ENCODE data around the gene LMBRD2.

Gene LMBRD2

GRCh38 chr5:36146390-36146789 is 5.3 kb downstream of the LMBRD2 start:
- Histone ChIP-seq H3K4ac (ENCODE audit: low read length) (no peak overlapping the region), H3K9me3 (replicated peaks in 1 of 2; ENCODE audit: control insufficient read depth in 2 of 2, insufficient read depth in 1 of 2, low read depth in 1 of 2, low read length in 2 of 2) (no peaks in the 10 kb centered on the region), H2BK5ac (ENCODE audit: low read length) (no peak overlapping the region), H3K14ac (ENCODE audit: low read length) (no peak overlapping the region), H3K4me3 (ENCODE audit: low read length in 2 of 2) (no peak overlapping the region), H4K91ac (ENCODE audit: low read depth, low read length, poor library complexity) (no peak overlapping the region), H3K27ac (replicated peaks; ENCODE audit: low read length) (no peak overlapping the region), H2BK15ac (ENCODE audit: low read length) (no peak overlapping the region), H3K23ac (ENCODE audit: low read depth, low read length, poor library complexity) (no peak overlapping the region), H3K36me3 (replicated peaks in 1 of 2; ENCODE audit: control insufficient read depth in 2 of 2, insufficient read depth in 2 of 2, low read length in 2 of 2) (no peaks in the 10 kb centered on the region), H3K4me1 (ENCODE audit: control insufficient read depth in 2 of 2, insufficient read depth in 1 of 2, low read depth in 1 of 2, low read length in 2 of 2) (peaks cover 0 to 2% of the 10 kb centered on the region in 2 donors), H3K9ac (ENCODE audit: low read depth, low read length, poor library complexity) (no peak overlapping the region), H3K18ac (ENCODE audit: low read length) (no peak overlapping the region), H2AFZ (ENCODE audit: low read length) (no peak overlapping the region), H2AK5ac (ENCODE audit: low read depth, low read length) (no peak overlapping the region), H3K27me3 (ENCODE audit: control insufficient read depth in 3 of 3, insufficient read depth in 3 of 3, low read depth in 1 of 3, low read length in 3 of 3) (no peaks in the 10 kb centered on the region), H3K79me1 (ENCODE audit: low read depth, low read length) (no peaks in the 10 kb centered on the region), H2BK12ac (ENCODE audit: low read length) (no peak overlapping the region), H4K8ac (ENCODE audit: low read depth, low read length) (no peak overlapping the region), H3K4me2 (ENCODE audit: insufficient read depth, low read length, poor library complexity, severe bottlenecking) (no peak overlapping the region), H2BK120ac (ENCODE audit: low read depth, low read length) (no peak overlapping the region)
- no peak for DNase-seq (ENCODE audit: low spot score)
- no CpG with 5 or more reads among the region's 3 CpGs for WGBS, 2 donors (ENCODE audit: extremely low coverage in 2 of 2, insufficient read length in 2 of 2, insufficient replicate concordance in 1 of 2)

DNA sequence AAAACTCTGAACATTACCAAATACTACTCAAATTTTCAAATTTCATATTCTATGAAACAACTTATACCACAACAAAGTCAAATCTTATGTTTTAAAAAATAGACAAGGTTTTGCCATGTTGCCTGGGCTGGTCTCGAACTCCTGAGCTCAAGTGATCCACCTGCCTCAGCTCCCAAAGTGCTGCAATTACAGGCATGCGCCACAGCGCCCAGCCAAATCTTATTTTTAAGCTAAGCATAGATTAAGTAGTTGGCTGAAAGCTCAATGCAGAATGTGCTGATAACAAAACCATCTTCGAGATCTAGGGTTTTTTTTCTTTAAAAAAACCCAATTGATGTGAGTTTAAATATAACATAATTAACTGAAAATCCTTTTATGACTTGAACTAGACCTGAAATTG is 6.4 kb downstream of the LMBRD2 start:
- Histone ChIP-seq H3K27ac (replicated peaks; ENCODE audit: low read length) (no peak overlapping the region), H4K91ac (ENCODE audit: low read depth, low read length, poor library complexity) (no peak overlapping the region), H2BK5ac (ENCODE audit: low read length) (no peak overlapping the region), H3K18ac (ENCODE audit: low read length) (no peak overlapping the region), H2AK5ac (ENCODE audit: low read depth, low read length) (no peak overlapping the region), H2AFZ (ENCODE audit: low read length) (no peak overlapping the region), H3K23ac (ENCODE audit: low read depth, low read length, poor library complexity) (no peak overlapping the region), H3K14ac (ENCODE audit: low read length) (no peak overlapping the region), H2BK120ac (ENCODE audit: low read depth, low read length) (no peak overlapping the region), H3K9ac (ENCODE audit: low read depth, low read length, poor library complexity) (no peak overlapping the region), H3K4me3 (ENCODE audit: low read length in 2 of 2) (no peak overlapping the region), H3K4me1 (ENCODE audit: control insufficient read depth in 2 of 2, insufficient read depth in 1 of 2, low read depth in 1 of 2, low read length in 2 of 2) (no peaks in the 10 kb centered on the region), H4K8ac (ENCODE audit: low read depth, low read length) (no peak overlapping the region), H3K4me2 (ENCODE audit: insufficient read depth, low read length, poor library complexity, severe bottlenecking) (no peak overlapping the region), H2BK12ac (ENCODE audit: low read length) (no peak overlapping the region), H3K4ac (ENCODE audit: low read length) (no peak overlapping the region), H3K27me3 (ENCODE audit: control insufficient read depth in 3 of 3, insufficient read depth in 3 of 3, low read depth in 1 of 3, low read length in 3 of 3) (no peaks in the 10 kb centered on the region), H2BK15ac (ENCODE audit: low read length) (no peak overlapping the region), H3K9me3 (replicated peaks in 1 of 2; ENCODE audit: control insufficient read depth in 2 of 2, insufficient read depth in 1 of 2, low read depth in 1 of 2, low read length in 2 of 2) (no peaks in the 10 kb centered on the region), H3K79me1 (ENCODE audit: low read depth, low read length) (no peaks in the 10 kb centered on the region), H3K36me3 (replicated peaks in 1 of 2; ENCODE audit: control insufficient read depth in 2 of 2, insufficient read depth in 2 of 2, low read length in 2 of 2) (peaks cover 0 to 7% of the 10 kb centered on the region in 2 donors)
- WGBS, 2 donors (ENCODE audit: extremely low coverage in 2 of 2, insufficient read length in 2 of 2, insufficient replicate concordance in 1 of 2), result no CpG with 5 or more reads among the region's 4 CpGs
- DNase-seq (ENCODE audit: low spot score), result no peak

- no peak for DNase-seq (ENCODE audit: low spot score)
- Histone ChIP-seq H2BK12ac (ENCODE audit: low read length) (no peak overlapping the region), H2BK120ac (ENCODE audit: low read depth, low read length) (no peak overlapping the region), H4K8ac (ENCODE audit: low read depth, low read length) (peak overlapping the region; percentile 43), H4K91ac (ENCODE audit: low read depth, low read length, poor library complexity) (no peak overlapping the region), H2AFZ (ENCODE audit: low read length) (no peak overlapping the region), H3K36me3 (replicated peaks in 1 of 2; ENCODE audit: control insufficient read depth in 2 of 2, insufficient read depth in 2 of 2, low read length in 2 of 2) (peaks cover 0 to 14% of the 10 kb centered on the region in 2 donors), H3K4me1 (ENCODE audit: control insufficient read depth in 2 of 2, insufficient read depth in 1 of 2, low read depth in 1 of 2, low read length in 2 of 2) (no peaks in the 10 kb centered on the region), H3K18ac (ENCODE audit: low read length) (peak overlapping the region; percentile 38), H3K27me3 (ENCODE audit: control insufficient read depth in 3 of 3, insufficient read depth in 3 of 3, low read depth in 1 of 3, low read length in 3 of 3) (no peaks in the 10 kb centered on the region), H2BK5ac (ENCODE audit: low read length) (no peak overlapping the region), H3K79me1 (ENCODE audit: low read depth, low read length) (no peaks in the 10 kb centered on the region), H2BK15ac (ENCODE audit: low read length) (no peak overlapping the region), H3K9me3 (replicated peaks in 1 of 2; ENCODE audit: control insufficient read depth in 2 of 2, insufficient read depth in 1 of 2, low read depth in 1 of 2, low read length in 2 of 2) (peaks cover 0 to 3% of the 10 kb centered on the region in 2 donors), H3K4ac (ENCODE audit: low read length) (no peak overlapping the region), H3K14ac (ENCODE audit: low read length) (peak overlapping the region; percentile 71), H3K23ac (ENCODE audit: low read depth, low read length, poor library complexity) (no peak overlapping the region), H3K4me3 (ENCODE audit: low read length in 2 of 2) (no peak overlapping the region), H3K27ac (replicated peaks; ENCODE audit: low read length) (no peak overlapping the region), H2AK5ac (ENCODE audit: low read depth, low read length) (peak overlapping the region; percentile 70), H3K4me2 (ENCODE audit: insufficient read depth, low read length, poor library complexity, severe bottlenecking) (no peak overlapping the region), H3K9ac (ENCODE audit: low read depth, low read length, poor library complexity) (peak overlapping the region; percentile 21)
- no CpG with 5 or more reads among the region's 7 CpGs for WGBS, 2 donors (ENCODE audit: extremely low coverage in 2 of 2, insufficient read length in 2 of 2, insufficient replicate concordance in 1 of 2)
These were observed 12.6 kb downstream of the LMBRD2 start for GRCh38 chr5:36138900-36139683.

GRCh38 chr5:36136581-36136980 is 15.1 kb downstream of the LMBRD2 start:
- no peak overlapping the region for H3K4ac ChIP-seq (ENCODE audit: low read length)
- H2BK15ac ChIP-seq (ENCODE audit: low read length), result no peak overlapping the region
- H3K4me3 ChIP-seq (ENCODE audit: low read length in 2 of 2), result no peak overlapping the region
- no peak overlapping the region for H2BK120ac ChIP-seq (ENCODE audit: low read depth, low read length)
- H2AFZ ChIP-seq (ENCODE audit: low read length), result no peak overlapping the region
- H3K27me3 ChIP-seq (ENCODE audit: control insufficient read depth in 3 of 3, insufficient read depth in 3 of 3, low read depth in 1 of 3, low read length in 3 of 3), result no peaks in the 10 kb centered on the region
- H3K9ac ChIP-seq (ENCODE audit: low read depth, low read length, poor library complexity), result no peak overlapping the region
- H2AK5ac ChIP-seq (ENCODE audit: low read depth, low read length), result no peak overlapping the region
- no peak overlapping the region for H3K23ac ChIP-seq (ENCODE audit: low read depth, low read length, poor library complexity)
- H3K9me3 ChIP-seq (replicated peaks in 1 of 2; ENCODE audit: control insufficient read depth in 2 of 2, insufficient read depth in 1 of 2, low read depth in 1 of 2, low read length in 2 of 2), result peaks cover 0 to 3% of the 10 kb centered on the region in 2 donors
- no peak overlapping the region for H3K27ac ChIP-seq (replicated peaks; ENCODE audit: low read length)
- no peak for DNase-seq (ENCODE audit: low spot score)
- no peak overlapping the region for H2BK5ac ChIP-seq (ENCODE audit: low read length)
- H4K91ac ChIP-seq (ENCODE audit: low read depth, low read length, poor library complexity), result no peak overlapping the region
- H3K79me1 ChIP-seq (ENCODE audit: low read depth, low read length), result no peaks in the 10 kb centered on the region
- H3K14ac ChIP-seq (ENCODE audit: low read length), result no peak overlapping the region
- H3K18ac ChIP-seq (ENCODE audit: low read length), result no peak overlapping the region
- no peaks in the 10 kb centered on the region for H3K4me1 ChIP-seq (ENCODE audit: control insufficient read depth in 2 of 2, insufficient read depth in 1 of 2, low read depth in 1 of 2, low read length in 2 of 2)
- H4K8ac ChIP-seq (ENCODE audit: low read depth, low read length), result no peak overlapping the region
- H2BK12ac ChIP-seq (ENCODE audit: low read length), result no peak overlapping the region
- H3K36me3 ChIP-seq (replicated peaks in 1 of 2; ENCODE audit: control insufficient read depth in 2 of 2, insufficient read depth in 2 of 2, low read length in 2 of 2), result peaks cover 0 to 14% of the 10 kb centered on the region in 2 donors
- H3K4me2 ChIP-seq (ENCODE audit: insufficient read depth, low read length, poor library complexity, severe bottlenecking), result no peak overlapping the region
